SHP77 treated with DMSO at 0.1 percent for 48 hours (cell line): ENCODE data around the gene SSR2.
"Not testable (repeated sequence)": the region's sequence is repeated elsewhere in the genome, so short reads cannot be mapped to it uniquely, and the experiment has no call there.

Experiments
- DNase-seq: peaks from one replicate; lab custom pipeline; 2025; lab: John Stamatoyannopoulos, UW

The SSR2 gene

GRCh38 chr1:156048663-156049258 lies 28.0 kb upstream of the SSR2 start:
- no peak for DNase-seq

GRCh38 chr1:156045076-156045475 lies 24.3 kb upstream of the SSR2 start:
- no peak for DNase-seq

GRCh38 chr1:156042828-156043227 lies 22.1 kb upstream of the SSR2 start:
- DNase-seq = no peak

DNA sequence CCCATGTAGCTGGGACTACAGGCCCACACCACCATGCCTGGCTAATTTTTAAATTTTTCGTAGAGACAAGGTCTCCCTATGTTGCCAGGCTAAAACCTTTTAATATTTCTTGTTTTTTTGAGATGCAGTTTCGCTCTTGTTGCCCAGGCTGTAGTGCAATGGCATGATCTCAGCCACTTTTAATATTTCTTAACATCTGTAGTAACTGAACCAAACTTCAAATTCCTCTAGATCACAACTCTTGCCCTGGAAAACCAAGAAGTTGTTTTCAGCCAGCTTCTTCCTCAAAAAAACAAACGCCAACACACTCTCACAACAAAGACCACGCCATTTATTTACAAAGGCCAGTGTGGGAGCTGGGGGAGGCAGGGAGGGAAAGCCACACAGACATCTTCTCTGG lies 14.2 kb upstream of the SSR2 start:
- not testable (repeated sequence) for DNase-seq

DNA sequence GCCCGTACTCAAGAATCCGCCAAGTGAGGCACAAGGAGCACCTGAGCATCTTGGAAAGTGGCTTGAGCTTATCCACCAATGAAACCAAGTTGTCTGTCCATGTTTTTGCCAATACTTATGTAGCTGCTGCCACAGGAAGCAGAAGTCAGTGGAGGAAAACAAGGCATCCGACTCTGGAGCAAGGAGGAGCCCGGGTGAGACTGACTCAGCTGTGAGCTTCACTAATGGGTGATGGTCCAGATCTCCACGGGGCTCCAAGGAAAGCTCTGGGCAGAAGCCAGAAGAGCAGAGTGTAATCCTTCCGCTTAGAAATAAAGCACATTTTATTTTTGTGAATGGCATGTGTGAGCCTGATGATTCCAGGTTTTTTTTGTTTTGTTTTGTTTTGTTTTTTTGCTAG lies 12.3 kb upstream of the SSR2 start:
- DNase-seq = no peak

- no peak for DNase-seq
Observed at GRCh38 chr1:156026588-156026987, 5.8 kb upstream of the SSR2 start.

GRCh38 chr1:156025876-156026275 lies 5.1 kb upstream of the SSR2 start:
- peak; percentile 78 for DNase-seq

GRCh38 chr1:156024801-156025200 lies 4.0 kb upstream of the SSR2 start:
- no peak for DNase-seq

DNA sequence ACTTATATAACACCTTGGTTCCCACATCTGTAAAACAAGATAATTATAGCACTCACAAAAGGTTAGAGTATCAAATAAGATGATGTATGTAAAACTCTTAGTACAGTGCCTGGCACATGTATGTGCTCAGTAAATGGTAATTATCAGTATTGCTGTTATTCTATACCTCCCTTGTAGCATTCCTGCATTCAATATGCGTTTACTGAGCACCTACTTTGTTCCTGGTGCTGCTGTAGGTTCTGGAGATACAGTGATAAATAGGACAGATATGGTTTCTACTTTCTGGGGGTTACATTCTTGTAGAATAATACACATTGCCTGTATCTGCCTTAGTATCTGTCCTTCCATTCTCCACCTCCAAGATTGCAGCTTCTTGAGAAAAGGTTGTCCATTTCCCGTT lies 1.2 kb upstream of the SSR2 start:
- no peak for DNase-seq

GRCh38 chr1:156021093-156021428 lies 310 bp upstream of the SSR2 start:
- DNase-seq = no peak

- no peak for DNase-seq
Observed at GRCh38 chr1:156019946-156020292, 832 bp downstream of the SSR2 start.

DNA sequence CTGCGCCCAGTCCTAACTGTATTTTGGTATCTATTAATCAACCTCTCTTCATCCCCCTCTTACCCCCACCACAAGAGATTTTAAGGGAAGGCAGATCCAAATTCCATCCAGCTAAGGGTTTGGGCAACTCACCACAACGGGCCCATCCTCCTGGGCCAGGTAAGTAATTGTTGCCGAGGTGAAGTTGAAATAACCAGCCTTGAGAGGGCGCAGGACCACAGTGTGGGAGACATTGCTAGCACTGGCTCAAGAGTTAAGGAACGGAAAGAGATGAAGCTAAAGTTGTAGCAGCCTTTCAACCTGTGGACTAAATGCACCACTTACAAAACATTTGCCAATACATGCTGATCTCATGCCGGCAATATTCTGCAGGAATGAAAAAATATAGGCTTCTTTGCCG lies 5.9 kb downstream of the SSR2 start:
- DNase-seq = no peak

- DNase-seq = no peak
Observed at GRCh38 chr1:156012051-156012817, 8.5 kb downstream of the SSR2 start.

- no peak for DNase-seq
Observed at GRCh38 chr1:156009404-156009803, 11.3 kb downstream of the SSR2 start.

DNA sequence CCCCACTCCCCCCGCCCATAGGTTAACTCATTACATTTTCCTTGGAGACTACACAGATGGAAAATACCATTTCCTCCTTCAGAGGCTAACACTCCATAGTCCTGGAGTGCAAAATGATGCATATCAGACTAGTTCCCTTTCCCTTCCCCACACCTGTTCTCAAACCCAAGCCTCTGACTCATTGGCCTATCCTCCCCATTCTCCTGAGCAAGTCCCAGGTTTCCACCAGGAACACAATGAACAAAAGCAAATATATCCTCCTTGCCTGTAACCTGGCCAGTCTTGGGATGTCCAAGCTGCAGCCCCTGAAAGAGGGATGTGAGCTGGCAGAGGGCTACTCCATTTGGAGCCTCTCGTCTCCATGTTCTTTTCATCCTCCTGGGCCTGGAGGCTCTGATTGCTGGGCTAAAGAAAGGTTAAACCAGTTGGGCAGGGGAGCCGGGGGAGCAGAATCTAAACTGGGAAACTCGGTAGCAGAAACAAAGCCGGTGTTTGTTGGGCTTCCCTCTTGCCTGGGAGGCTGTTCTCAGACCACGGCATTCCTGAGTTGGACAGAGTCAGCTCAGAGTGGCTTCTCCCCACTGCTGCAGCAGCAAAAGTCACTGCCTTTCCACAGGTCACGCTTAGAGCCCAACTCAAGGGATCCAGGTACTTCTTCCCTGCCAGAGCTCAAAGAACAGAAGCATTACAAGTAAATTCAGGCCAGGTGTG lies 13.9 kb downstream of the SSR2 start:
- DNase-seq = no peak

- DNase-seq = no peak
Observed at GRCh38 chr1:156004843-156005584, 15.7 kb downstream of the SSR2 start.

GRCh38 chr1:156003923-156004188 lies 16.9 kb downstream of the SSR2 start:
- no peak for DNase-seq

GRCh38 chr1:156002188-156002911 lies 18.4 kb downstream of the SSR2 start:
- no peak for DNase-seq

- DNase-seq = no peak
Observed at GRCh38 chr1:156001662-156002171, 19.0 kb downstream of the SSR2 start.

GRCh38 chr1:156001021-156001661 lies 19.6 kb downstream of the SSR2 start:
- no peak for DNase-seq

DNA sequence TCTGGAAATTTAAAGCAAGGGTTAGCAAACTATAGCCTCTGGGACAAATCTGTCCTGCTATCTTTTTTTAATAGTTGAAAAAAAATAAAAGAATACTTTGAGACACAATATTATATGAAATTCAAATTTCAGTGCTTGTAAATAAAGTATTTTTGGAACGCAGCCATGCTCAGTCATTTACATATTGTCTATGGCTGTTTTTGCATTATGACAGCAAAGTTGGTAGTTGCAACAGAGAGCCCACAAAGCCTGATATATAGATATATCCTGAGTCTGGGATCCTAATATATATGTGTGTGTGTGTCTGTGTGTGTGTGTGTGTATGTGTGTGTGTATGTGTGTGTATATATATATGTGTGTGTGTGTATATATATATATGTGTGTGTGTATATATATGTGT lies 20.8 kb downstream of the SSR2 start:
- DNase-seq = no peak

- no peak for DNase-seq
Observed at GRCh38 chr1:155996166-155996565, 24.6 kb downstream of the SSR2 start.
